SK-N-MC (cell line): Measurements from ENCODE around the gene CCDC33.

Experiments
- EZH2 ChIP-seq: fragments of 200-600 bp; sonication (generic); IDR thresholded peaks from one replicate; pipeline ENCODE4 v1.6.1; 2017; ENCODE audit warnings: antibody characterized with exemption
- FOXP2 ChIP-seq: optimal IDR thresholded peaks from 2 replicates; pipeline ENCODE3; 2011; ENCODE audit warnings: mild to moderate bottlenecking, moderate library complexity; ENCODE audit not compliant: insufficient read depth; ENCODE audit errors: extremely low read length, control extremely low read depth
- POLR2AphosphoS5 ChIP-seq: IDR thresholded peaks from 2 replicates; pipeline ENCODE4 v1.6.1; 2012; ENCODE audit warnings: mild to moderate bottlenecking, low read depth, low read length, borderline replicate concordance

- no peak for TF ChIP-seq FOXP2
- TF ChIP-seq EZH2, result no peak
- no peak for TF ChIP-seq POLR2AphosphoS5
These were observed 14.1 kb downstream of the CCDC33 start for GRCh38 chr15:74250266-74250665.
